Measurements from ENCODE around the gene RUFY2. TPM values are rescaled to one million over a fixed set of nuclear protein-coding genes. Genes with fewer than 3 reads are reported as not detected.
"Not testable (repeated sequence)": the region's sequence is repeated elsewhere in the genome, so short reads cannot be mapped to it uniquely, and the experiment has no call there.

The RUFY2 gene
- total and polyA plus RNA-seq, 8 donors: 3.6 to 15.5 (median 9.7) TPM

DNA sequence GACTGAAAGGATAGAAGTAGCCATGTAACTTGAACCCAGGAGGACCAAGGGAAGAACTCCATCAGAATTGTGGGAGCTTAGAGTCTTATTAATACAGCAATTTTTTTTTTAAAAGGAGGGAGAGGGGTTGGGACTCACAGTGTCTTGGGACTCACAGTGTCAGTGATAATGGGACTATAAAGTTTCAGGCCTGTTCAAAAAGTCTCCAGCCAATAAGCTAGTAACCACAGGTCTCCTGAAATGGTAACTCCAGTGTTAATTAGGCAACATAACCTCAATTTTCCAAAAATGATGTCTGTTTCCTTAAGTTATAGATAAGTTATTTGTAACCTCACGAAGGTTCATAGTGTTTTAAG lies 77.6 kb downstream of the RUFY2 start:
- Histone ChIP-seq H3K4me1 (peaks cover 0 to 16% (median 9%) of the 10 kb centered on the region in 3 donors), H3K9me3 (no peaks in the 10 kb centered on the region), H3K27me3 (no peaks in the 10 kb centered on the region), H3K36me3 (no peaks in the 10 kb centered on the region), H3K27ac (peak overlapping the region in 2 of 4 donors; percentile 51 to 53), H3K4me3 (no peak overlapping the region)
- WGBS, 2 donors: 91 to 94% methylated on average over 1 of the region's 1 CpG
- no peak for FAIRE-seq
- no peak for DNase-seq
- TF ChIP-seq, protein P1, sequence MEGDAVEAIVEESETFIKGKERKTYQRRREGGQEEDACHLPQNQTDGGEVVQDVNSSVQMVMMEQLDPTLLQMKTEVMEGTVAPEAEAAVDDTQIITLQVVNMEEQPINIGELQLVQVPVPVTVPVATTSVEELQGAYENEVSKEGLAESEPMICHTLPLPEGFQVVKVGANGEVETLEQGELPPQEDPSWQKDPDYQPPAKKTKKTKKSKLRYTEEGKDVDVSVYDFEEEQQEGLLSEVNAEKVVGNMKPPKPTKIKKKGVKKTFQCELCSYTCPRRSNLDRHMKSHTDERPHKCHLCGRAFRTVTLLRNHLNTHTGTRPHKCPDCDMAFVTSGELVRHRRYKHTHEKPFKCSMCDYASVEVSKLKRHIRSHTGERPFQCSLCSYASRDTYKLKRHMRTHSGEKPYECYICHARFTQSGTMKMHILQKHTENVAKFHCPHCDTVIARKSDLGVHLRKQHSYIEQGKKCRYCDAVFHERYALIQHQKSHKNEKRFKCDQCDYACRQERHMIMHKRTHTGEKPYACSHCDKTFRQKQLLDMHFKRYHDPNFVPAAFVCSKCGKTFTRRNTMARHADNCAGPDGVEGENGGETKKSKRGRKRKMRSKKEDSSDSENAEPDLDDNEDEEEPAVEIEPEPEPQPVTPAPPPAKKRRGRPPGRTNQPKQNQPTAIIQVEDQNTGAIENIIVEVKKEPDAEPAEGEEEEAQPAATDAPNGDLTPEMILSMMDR (IDR thresholded peaks at IDR 0.05): no peak
- no peak for ATAC-seq
- intact Hi-C loops (cut with DNase I): no loop called here

DNA sequence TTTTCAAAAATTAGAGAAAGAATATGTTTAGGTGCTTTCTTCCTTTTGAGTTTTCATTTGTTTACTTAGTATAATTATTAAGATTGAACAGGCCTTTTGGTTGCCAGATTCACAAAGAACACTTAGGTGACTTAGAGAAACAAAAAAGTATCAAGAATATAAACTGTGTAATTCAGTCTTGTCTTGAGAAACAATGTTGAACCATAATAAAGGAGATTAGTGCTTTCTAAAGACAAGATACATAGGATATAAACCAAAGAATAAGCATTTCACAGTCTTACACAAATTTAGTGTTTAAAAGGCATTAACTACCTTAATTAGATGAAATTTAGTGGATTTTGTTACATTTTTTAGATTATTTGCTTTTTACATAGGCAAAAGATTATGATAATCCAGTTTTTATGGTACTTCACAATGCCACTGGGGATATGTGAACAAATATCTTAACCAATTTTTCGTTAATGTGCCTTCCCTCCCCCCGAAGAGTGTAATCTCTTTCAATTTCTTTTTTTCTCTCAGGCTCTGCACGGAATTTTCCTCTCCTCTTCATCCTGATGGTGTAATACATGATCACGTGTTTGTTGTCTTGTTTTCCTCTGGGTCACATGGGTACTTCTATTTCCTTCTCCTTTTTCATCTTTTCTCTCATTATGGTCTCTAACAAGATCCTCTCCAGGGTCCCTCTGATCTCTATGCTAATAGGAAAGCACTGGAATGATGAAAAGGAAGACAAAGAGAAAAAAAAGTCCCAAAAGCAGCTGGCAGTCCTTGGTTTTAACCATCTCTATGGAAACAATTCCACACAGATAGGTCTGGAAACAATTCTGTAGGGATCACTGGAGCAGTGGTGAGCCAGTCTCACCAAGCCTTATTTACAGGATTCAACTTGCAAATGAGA lies 78.9 kb downstream of the RUFY2 start:
- DNase-seq (no peak), FAIRE-seq (no peak), ATAC-seq (no peak)
- intact Hi-C loops (cut with DNase I): no loop called here
- peaks cover 0 to 15% (median 7%) of the 10 kb centered on the region in 3 donors for H3K4me1 ChIP-seq
- no peaks in the 10 kb centered on the region for H3K9me3 ChIP-seq
- no peaks in the 10 kb centered on the region for H3K27me3 ChIP-seq
- 42 to 44% methylated on average over 4 of the region's 4 CpGs for WGBS, 2 donors
- no peaks in the 10 kb centered on the region for H3K36me3 ChIP-seq
- no peak overlapping the region for H3K4me3 ChIP-seq
- H3K27ac ChIP-seq: peak overlapping the region in 3 of 4 donors; percentile 35 to 53 (median 51)
- TF ChIP-seq, protein P1 (IDR thresholded peaks at IDR 0.05): no peak

DNA sequence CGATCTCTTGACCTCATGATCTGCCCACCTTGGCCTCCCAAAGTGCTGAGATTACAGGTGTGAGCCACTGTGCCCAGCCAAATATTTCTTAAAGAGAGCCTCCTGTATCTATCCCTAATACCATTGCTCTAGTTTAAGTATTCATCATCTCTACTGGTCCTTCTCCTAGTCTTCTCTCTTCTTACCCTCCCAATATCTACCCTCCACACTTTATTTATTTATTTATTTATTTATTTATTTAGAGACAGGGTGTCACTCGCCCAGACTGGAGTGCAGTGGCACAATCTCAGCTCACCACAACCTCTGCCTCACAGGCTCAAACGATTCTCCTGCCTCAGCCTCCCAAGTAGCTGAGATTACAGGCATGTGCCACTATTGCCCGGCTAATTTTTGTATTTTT lies 82.7 kb downstream of the RUFY2 start:
- FAIRE-seq: not testable (repeated sequence)
- WGBS, 2 donors: 88 to 92% methylated on average over 4 of the region's 4 CpGs
- peaks cover 0 to 12% (median 7%) of the 10 kb centered on the region in 3 donors for H3K4me1 ChIP-seq

DNA sequence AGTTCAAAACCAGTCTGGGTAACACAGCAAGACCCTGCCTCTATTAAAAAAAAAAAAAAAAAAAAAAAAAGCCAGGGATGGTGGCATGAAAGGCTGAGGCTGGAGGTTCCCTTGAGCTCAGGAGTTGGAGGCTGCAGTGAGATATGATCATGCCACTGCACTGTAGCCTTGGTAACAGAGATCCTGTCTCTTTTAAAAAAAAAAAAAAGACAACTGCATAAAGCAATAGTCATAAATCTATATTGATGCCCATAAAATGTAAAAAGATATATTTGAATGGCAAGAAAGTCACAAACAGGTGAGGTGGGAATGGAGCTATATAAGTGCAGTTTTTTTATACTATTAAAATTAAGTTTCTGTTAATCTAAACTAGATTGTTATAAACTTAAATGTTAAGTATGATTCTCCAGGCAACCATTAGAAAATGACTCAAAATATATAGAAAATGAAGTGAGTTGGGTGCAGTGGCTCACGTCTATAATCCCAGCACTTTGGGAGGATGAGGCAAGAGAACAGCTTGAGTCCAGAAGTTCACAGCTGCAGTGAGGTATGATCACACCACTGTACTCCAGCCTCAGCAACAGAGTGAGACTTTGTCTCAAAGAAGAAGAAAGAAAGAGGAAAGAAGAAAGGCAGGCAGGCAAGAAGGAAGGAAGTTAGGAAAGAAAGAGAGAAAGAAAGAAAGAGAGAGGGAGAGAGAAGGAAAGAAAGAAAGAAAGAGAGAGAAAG lies 88.6 kb downstream of the RUFY2 start:
- Histone ChIP-seq H3K27me3 (no peaks in the 10 kb centered on the region), H3K9me3 (no peaks in the 10 kb centered on the region), H3K4me1 (no peaks in the 10 kb centered on the region), H3K4me3 (no peak overlapping the region), H3K27ac (no peak overlapping the region), H3K36me3 (no peaks in the 10 kb centered on the region)
- DNase-seq (no peak), ATAC-seq (no peak), FAIRE-seq (no peak)
- 83 to 89% methylated on average over 1 of the region's 1 CpG for WGBS, 2 donors
- TF ChIP-seq, protein P1 (IDR thresholded peaks at IDR 0.05): no peak
- intact Hi-C loops (cut with DNase I): no loop called here

More for the DNA sequence above, 82.7 kb downstream of the RUFY2 start:
- H3K36me3 ChIP-seq; intact Hi-C loops (cut with DNase I); H3K9me3 ChIP-seq; ATAC-seq; H3K4me3 ChIP-seq; H3K27me3 ChIP-seq; H3K27ac ChIP-seq; DNase-seq: not testable (repeated sequence)

DNA sequence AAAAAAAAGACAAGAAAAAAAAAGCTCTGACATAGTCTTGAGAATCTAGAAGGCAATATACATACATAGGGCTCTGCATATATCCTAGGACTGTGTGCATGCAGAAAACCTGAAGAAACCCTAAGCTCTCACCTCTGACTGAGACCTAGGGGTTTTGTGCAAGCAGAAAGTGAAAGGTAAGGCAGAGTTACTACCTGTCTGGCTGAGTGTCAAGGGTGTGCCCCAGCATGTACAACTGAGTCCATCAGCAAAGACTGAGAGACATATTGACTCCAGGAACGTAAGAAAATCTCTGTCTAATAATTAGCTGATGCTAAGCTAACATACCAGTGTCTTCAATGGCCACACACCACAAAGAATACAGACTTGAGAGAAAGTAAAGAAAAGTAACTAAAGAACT lies 91.5 kb downstream of the RUFY2 start:
- no peak overlapping the region for H3K4me3 ChIP-seq
- TF ChIP-seq, protein P1 (IDR thresholded peaks at IDR 0.05): no peak
- 74 to 97% methylated on average over 1 of the region's 1 CpG for WGBS, 2 donors
- DNase-seq (no peak), ATAC-seq (no peak), FAIRE-seq (no peak)
- no peaks in the 10 kb centered on the region for H3K27me3 ChIP-seq
- intact Hi-C loops (cut with DNase I): no loop called here
- H3K9me3 ChIP-seq: no peaks in the 10 kb centered on the region
- no peak overlapping the region for H3K27ac ChIP-seq
- no peaks in the 10 kb centered on the region for H3K4me1 ChIP-seq
- H3K36me3 ChIP-seq: no peaks in the 10 kb centered on the region

DNA sequence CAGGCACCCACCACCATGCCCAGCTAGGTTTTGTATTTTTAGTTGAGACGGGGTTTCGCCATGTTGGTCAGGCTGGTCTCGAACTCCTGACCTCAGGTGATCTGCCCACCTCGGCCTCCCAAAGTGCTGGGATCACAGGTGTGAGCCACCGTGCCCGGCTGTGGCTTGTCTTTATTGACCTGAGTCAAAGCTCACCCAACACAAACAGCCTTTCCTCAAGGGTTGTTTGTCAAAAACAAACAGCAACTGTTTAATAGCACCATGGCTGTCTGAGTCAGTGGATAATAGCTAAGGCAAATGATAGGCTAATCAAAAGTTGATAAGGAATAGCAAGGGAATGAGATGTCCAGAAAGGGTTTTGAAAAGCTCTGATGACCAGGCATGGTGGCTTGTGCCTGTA lies 92.1 kb downstream of the RUFY2 start:
- DNase-seq; H3K9me3 ChIP-seq; ATAC-seq; H3K4me3 ChIP-seq; H3K27me3 ChIP-seq; intact Hi-C loops (cut with DNase I); H3K27ac ChIP-seq; H3K4me1 ChIP-seq; H3K36me3 ChIP-seq; FAIRE-seq: not testable (repeated sequence)
- 66 to 71% methylated on average over 6 of the region's 6 CpGs for WGBS, 2 donors
